HG03565 (cell line): Measurements from ENCODE around the gene RPS27L.
"Not testable (repeated sequence)": the region's sequence is repeated elsewhere in the genome, so short reads cannot be mapped to it uniquely, and the experiment has no call there.

Experiments used
- ATAC-seq: cut with Tn5 transposase; IDR thresholded peaks from one replicate; pipeline ENCODE4 v1.9.1; 2021; ENCODE audit warnings: mild to moderate bottlenecking, moderate library complexity; ENCODE audit not compliant: unreplicated experiment

RPS27L gene

GRCh38 chr15:63145426-63145825, 11.9 kb downstream of the RPS27L start:
- no peak for ATAC-seq

DNA sequence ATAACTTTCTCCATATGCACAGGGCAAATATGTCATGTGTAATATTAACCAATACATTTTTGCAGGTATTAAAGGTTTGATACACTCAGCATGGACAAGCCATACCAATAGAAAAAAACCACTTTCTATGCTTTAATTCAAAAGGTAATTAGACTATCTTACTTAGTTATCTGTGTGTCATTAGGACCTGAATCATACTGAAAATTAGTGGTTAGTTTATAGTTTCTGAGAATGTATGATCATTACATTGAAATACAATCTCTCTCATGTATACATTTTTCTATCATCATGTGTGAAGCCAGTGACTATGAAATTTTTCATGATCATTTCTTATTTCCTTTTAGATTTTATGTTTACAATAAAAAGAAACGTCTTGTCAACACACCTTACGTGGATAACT, 16.3 kb downstream of the RPS27L start:
- ATAC-seq: no peak

- no peak for ATAC-seq
Observed at GRCh38 chr15:63136742-63137141, 20.5 kb downstream of the RPS27L start.

- ATAC-seq: no peak
Observed at GRCh38 chr15:63135804-63136203, 21.5 kb downstream of the RPS27L start.

DNA sequence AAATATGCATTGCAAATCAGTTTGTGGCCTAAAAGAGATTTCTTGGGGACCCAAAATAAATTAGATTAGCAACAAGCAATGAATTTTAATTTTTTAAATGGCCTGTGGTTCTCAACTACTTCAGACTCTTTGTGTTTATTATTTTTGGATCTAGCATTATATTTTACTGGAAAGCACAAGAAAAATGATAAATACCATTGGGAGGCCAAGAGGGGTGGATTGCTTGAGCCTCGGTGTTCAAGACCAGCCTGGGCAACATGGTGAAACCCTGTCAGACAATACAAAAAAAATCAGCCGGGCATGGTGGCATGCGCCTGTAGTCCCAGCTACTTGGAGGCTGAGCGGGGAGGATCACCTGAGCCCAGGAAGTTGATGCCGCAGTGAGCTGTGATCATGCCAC, 22.0 kb downstream of the RPS27L start:
- no peak for ATAC-seq

DNA sequence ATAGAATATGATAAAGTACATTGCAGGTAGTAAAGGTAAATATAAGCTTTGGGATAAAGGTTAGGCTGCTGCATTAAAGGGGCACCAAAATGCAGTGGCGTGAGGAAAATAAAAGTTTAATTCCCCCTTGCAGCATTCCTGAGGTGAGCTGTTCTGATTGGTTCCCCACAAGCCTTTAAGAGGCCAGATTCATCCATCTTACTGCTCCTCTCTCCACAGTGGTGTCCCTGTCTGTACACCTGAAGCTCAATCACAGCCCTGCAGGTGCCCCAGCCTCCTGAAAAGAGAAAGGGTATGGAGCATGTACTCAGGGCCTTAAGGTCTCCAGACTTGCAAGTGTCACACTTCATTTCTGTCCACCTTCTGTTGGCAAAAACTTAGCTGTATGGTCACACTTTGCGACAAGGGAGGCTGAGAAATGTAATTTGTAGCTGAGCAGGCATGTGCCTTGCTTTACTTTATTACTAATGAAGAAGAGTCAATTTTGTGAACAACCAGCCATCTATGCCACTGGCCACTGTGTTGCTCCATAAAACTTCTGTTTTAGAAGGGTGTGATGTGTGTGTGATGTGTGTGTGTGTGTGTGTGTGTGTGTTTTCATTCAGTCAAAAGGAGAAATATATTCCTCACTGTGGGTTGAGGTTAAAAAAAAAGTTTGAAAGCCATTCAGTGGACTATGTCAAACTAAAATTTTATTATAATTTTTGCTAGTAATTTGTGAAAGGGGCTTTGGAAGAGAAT, 22.9 kb downstream of the RPS27L start:
- no peak for ATAC-seq

GRCh38 chr15:63133786-63134185, 23.5 kb downstream of the RPS27L start:
- no peak for ATAC-seq

DNA sequence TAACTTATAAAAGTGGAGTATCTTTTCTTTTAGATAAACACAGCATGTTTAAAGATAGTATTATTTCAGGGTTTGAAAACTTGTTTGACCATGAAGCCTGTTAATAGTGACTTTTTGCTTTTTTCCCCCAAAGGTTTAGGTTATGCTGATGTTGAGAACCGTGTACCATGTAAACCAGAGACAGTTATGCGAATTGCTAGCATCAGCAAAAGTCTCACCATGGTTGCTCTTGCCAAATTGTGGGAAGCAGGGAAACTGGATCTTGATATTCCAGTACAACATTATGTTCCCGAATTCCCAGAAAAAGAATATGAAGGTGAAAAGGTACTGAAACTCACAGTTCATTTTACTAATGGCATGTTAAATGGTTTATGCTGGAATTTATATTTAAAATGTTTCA, 30.6 kb downstream of the RPS27L start:
- no peak for ATAC-seq

DNA sequence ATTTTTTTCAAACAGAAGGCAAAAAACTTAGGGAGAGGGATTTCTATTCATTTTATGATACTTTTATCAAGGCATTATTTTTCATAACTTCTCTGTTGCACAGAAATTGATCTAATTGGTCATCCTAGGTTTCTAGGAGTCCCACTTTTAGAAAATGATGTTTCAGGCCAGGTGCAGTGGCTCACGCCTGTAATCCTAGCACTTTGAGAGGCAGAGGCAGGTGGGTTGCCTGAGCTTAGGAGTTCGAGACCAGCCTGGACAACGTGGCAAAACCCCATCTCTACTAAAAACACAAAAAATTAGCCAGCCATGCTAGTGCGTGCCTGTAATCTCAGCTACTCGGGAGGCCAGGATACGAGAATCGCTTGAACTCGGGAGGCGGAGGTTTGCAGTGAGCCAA, 32.8 kb downstream of the RPS27L start:
- ATAC-seq: no peak

- ATAC-seq: peak; percentile 76
Observed at GRCh38 chr15:63122002-63122875, 35.0 kb downstream of the RPS27L start.

- ATAC-seq: peak; percentile 64
Observed at GRCh38 chr15:63121382-63122001, 35.8 kb downstream of the RPS27L start, which contains the start of gene LACTB. Gene LACTB, plus strand, starts transcription at chr15:63121861. Its CDS starts 11 bp downstream, at chr15:63121872.

- no peak for ATAC-seq
Observed at GRCh38 chr15:63118854-63119253, 38.4 kb downstream of the RPS27L start.

DNA sequence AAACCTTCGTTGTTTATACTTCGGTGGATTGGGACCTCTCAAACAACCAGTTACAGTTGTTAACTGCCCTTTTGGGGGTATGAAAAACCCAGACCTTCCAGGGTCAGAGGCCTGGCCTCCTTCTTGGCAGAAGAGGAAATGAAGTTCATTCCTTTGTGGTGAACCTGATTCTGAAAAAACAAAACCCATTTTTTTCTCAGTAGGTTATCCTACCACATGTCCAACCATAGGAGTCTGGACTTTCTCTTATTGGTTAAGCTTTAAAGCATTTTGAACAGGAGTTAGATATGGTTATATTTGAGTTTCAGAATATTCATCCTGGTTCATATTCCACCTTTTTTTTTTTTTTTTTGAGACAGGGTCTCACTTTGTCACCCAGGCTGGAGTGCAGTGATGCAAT, 42.8 kb downstream of the RPS27L start:
- no peak for ATAC-seq

GRCh38 chr15:63112871-63113270, 44.4 kb downstream of the RPS27L start:
- no peak for ATAC-seq

GRCh38 chr15:63111481-63111880, 45.8 kb downstream of the RPS27L start:
- ATAC-seq: no peak

- ATAC-seq: no peak
Observed at GRCh38 chr15:63110428-63111026, 46.8 kb downstream of the RPS27L start.

DNA sequence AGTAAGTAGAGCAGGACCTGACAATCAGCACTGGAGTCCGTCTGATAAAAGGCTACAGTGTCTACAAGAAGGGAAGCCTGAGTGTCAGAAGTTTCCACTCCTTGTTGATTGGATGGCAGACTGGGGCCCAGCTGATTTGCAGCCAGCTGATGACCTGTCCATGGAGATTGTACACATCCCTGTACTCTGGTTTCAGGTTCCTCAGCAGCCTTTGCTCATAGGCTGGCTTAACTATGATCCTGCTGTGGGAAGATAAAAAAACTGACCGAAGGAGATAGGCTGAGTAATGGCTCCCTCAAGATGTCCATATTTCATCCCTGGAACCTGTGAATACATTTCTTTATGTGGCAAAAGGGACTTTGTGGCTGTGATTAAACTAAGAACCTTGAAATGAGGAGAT, 47.4 kb downstream of the RPS27L start:
- ATAC-seq: no peak

GRCh38 chr15:63109498-63109897, 47.8 kb downstream of the RPS27L start:
- no peak for ATAC-seq

DNA sequence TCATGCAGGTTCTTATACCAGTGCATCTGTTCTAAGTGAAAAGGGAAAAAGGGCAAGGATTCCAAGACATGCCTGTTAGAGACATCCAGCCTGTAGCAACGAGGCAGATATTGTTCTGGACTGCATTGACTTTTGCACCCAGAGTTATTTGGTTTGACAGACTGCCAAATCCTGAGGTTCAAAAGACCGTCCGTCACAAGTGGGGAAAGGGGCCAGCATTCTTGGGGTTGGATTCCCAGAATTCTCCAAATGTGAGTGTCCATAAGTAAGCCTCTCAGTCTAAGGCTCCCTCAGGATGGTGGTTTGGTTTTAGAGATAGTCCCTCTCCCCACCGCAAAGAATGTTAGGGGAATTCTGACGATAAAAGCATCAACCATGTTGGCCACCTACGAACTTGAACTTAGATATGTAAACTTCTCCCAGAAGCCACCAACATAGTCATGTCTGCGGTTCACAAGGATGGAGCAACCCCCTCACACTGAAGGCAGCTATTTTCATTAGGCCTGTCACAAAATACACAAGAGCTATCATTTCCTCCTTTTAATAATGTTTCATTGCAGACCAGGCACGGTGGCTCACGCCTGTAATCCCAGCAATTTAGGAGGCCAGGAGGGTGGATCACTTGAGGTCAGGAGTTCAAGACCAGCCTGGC, 49.3 kb downstream of the RPS27L start:
- ATAC-seq: no peak

- ATAC-seq: not testable (repeated sequence)
Observed at GRCh38 chr15:63105354-63105753, 51.9 kb downstream of the RPS27L start.

DNA sequence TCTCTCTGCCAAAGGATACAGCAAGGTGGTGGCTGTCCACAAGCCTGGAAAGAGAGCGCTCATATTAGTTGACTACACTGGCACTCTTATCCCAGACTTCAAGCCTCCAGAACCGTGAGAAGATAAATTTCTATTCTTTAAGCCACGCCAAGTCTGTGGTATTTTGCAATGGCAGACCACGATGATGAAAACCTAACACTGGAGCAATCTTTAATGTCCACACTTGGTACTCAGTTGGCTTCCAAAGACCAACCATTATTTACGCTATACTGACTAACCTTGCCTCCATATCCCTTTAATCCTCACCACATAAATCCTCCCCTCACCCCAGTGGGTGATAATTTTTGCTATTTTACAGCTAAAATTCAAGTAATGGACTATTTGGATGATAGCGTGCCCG, 52.5 kb downstream of the RPS27L start:
- no peak for ATAC-seq
